HT1080 (cell line): ENCODE data around the gene NDST4. TPM values are rescaled to one million over a fixed set of nuclear protein-coding genes. Genes with fewer than 3 reads are reported as not detected.

Experiments used
- DNase-seq: peaks from one replicate; pipeline ENCODE4 v3.0.0-alpha.2; 2015; ENCODE audit warnings: low read depth
- total RNA-seq: library from RNA; depleted of rRNA; stranded (reverse); fragments of >200 nt; shearing (Covaris generic); gene quantifications from 2 replicates; pipeline ENCODE4 v1.2.3, GENCODE V29; 2014

NDST4 gene
- total RNA-seq, 1 experiment from 2014 or later: not detected

- no peak for DNase-seq
Observed at GRCh38 chr4:114911111-114911510, 202.3 kb downstream of the NDST4 start.

GRCh38 chr4:114907568-114907967 lies 205.9 kb downstream of the NDST4 start:
- no peak for DNase-seq

DNA sequence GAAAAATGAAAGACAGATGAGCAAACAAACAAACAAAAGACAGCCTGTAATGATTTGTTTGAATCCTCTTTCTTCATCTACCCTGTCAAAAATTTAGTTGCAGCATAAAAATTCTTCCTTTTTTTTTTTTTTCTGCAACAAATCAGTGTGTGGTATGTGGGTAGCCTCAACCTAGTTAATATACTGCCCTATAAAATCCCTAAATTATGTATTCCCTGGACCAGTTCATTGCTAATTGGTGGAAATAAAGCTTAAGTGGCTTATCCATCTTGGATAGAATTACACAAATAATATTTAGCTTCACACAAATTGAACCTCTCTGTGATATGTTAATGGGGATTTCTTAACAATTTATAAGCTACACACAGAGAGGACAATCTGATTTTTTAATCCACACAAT lies 208.4 kb downstream of the NDST4 start:
- DNase-seq: no peak

GRCh38 chr4:114900934-114901333 lies 212.5 kb downstream of the NDST4 start:
- no peak for DNase-seq

- DNase-seq: peak; percentile 45
Observed at GRCh38 chr4:114890773-114891172, 222.6 kb downstream of the NDST4 start.

DNA sequence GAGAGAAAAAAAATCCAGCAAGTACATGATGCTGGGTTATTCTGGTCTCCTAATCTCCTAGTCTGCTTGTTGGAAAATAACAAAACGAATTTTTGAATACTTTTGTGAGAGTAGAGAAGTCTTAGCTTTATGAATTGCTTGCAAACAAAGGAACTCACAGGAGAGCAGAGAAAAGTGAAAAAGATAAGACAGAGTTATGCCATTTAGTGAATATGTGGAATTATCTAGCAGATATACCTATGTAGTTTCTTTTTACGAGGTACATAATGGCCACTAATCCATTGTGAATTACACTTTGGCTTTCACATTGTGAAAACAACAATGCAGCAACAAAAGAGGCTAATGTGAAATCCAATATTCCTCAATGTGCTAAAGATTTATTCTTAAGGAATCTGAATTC lies 226.7 kb downstream of the NDST4 start:
- DNase-seq: no peak

DNA sequence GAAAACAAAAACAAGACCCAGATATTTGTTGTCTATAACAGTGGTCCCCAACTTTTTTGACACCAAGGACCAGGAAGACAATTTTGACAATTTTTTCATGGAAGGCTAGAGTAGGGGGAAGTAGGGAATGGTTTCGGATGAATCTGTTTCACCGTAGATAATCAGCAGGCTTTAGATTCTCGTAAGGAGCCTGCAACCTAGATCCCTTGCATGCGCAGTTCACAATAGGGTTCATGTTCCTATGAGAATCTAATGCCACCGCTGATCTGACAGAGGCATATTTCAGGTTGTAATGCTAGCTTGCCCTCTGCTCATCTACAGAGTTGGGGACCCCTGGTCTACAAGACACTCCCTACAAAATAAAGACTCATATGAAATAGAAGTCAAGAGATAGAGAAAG lies 229.8 kb downstream of the NDST4 start:
- no peak for DNase-seq

DNA sequence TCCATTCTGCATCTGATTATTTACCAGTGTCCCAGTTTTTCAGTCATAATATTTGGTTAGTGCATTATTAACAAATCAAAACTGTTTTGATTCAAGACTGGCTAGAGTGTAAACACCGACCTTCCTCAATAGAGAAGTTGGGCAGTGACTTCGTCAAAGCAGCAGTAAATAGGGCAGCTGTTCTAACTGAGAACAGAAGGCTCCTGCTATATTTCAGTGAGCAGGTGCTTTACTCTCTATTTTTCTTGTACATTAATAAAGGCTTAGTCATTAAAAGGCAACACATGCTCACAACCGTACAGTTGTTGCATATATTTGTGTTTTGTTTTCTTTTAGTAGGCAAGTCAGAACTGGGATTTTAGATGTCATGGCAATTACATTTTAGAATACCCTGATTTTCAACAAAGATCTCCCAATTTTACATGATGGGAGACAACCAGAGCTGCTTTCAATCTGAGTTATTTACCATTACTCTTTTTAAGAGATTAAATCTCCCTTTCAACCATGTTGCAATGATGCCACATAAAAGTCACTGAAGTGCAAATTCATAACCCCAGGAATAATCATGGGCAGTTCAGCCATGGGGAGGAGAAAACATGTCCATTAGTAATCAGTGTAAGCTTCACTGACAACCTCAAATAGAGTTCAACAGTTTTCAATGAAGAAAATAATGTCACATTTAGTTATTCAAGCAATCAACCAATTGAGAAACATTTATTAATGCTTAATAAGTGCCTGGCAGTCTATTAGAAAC lies 233.3 kb downstream of the NDST4 start:
- no peak for DNase-seq

DNA sequence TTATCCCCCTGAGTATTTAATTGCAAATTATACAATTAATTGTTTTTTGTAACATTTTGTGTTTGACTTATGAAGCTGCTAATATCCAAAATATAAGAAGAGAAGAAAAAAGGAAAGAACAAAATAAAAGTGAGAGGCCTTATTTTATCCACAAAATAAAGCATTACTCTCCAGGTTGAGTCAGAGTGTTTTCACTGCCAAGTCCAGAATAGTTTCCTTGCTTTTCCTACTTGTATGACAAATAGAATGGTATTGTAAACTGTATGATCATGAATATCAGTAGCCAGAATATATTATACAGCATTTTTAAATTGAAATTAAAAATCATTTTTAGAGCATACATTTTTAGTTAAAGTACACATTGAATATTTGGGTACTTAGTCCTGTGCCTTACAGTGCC lies 237.8 kb downstream of the NDST4 start:
- DNase-seq: no peak

DNA sequence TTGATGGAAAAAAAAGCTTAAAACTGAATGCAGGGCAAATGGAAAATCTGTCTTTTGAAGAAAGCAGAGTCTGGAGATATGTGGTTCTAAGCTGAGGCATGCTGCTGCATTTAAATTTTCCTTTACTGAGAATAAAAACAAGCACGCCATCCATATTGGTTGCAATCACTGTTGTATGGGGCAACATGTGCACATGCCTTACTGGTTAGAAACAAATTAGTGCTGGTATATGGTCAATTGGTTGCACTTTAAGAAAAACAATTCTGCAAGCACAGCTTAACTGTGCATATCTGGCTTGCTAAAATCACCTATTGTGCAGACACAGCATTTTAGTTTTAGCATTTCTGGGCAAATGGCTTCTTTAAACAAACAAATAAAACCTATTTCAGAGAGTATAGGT lies 239.1 kb downstream of the NDST4 start:
- no peak for DNase-seq

GRCh38 chr4:114870987-114871386 lies 242.4 kb downstream of the NDST4 start:
- DNase-seq: no peak

DNA sequence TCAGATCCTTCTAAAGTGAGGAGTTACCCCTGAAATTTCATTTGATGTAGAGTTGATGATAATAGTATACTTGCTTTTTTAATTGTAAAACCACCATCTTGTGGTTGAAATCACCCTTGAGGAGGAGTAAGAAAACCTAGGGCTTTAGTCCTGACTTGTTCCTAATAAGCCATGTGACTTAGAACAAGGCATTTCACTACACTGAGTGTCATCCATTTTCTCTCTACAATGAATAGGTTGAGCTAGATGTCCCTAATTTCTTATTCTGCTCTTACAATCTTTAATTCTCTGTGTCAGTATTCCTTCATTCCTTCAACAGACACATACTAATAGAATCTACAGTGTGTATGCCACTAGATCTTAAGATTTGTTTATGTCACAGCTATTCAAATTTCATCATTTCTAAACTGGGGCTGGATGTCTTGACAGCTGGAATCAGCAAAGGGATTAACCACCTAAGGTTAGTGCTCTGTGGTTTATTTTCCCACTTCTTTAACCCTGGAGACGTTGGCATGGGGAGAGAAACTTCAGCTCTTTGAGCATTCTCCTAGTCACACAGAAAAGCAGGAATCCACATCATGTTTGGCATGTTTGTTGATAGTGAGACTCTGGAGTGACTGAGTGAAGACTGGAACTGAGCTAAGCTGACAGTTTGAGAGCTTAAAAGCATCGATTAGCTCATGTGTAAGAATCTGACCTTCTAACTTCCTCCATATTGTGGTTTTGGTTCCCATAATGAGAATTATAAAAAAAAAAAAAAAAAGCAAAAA lies 246.3 kb downstream of the NDST4 start:
- no peak for DNase-seq

DNA sequence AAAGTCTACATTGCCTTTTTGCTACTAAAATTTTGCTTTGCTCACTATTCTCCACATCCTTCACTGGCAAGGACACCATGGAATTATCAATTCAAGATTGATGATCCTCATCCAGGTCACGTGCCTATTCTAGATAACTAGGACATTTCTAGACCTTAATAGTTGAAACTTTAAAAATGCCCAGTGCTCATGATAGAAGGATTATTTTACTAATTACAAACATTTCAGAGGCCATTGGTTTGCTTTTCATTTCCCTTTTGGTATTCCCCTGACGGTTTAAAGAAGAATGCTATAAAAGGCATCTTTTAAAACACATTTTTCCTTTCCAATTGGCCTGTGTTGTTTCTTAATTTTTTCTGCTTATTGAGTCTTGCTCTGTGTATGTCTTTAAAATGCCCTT lies 249.4 kb downstream of the NDST4 start:
- DNase-seq: no peak

GRCh38 chr4:114860786-114861185 lies 252.6 kb downstream of the NDST4 start:
- no peak for DNase-seq

GRCh38 chr4:114857831-114858230 lies 255.6 kb downstream of the NDST4 start:
- no peak for DNase-seq

- no peak for DNase-seq
Observed at GRCh38 chr4:114839986-114840385, 273.4 kb downstream of the NDST4 start.

GRCh38 chr4:114830628-114831027 lies 282.8 kb downstream of the NDST4 start:
- DNase-seq: no peak

- DNase-seq: no peak
Observed at GRCh38 chr4:114827651-114828050, 285.8 kb downstream of the NDST4 start.

- no peak for DNase-seq
Observed at GRCh38 chr4:114815760-114816159, 297.7 kb downstream of the NDST4 start.

GRCh38 chr4:114813961-114814360 lies 299.5 kb downstream of the NDST4 start:
- DNase-seq: no peak

DNA sequence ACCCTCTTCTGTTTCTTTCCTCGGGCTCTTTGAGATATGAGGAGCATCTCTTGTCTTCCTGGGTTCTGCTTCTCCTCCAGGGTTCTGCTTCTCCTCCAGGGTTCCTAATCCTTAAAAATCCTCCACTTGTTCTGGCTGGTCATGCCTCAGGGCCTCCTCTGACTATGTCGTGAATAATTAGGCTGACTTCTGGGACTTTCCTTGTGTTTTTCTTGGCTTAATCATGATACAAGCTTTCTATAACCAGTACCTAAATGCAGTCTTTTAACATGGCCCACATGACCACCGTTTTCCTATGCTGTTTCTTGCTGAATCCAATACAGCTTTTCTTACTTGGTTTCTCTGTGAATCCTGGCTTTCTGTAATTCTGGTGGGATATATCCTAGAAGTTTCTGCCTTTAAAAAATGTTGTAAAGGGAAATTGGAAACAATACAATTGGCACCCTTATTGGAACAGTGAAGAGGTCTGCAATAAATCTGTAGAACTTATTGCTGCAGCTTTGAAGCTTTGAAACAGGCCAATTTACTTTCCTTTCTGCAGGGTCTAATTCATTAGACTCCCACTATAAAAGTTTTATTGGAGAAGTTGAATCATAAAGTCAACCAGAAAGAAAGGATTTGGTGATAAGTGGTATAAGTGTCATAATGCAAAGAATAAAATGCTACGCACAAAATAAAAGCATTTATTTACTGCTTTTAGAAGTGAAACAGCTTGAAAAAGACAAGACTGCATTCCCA lies 301.7 kb downstream of the NDST4 start:
- DNase-seq: no peak

GRCh38 chr4:114807759-114808404 lies 305.5 kb downstream of the NDST4 start:
- DNase-seq: peak; percentile 13
